Measurements from ENCODE around the gene BHLHE23.

BHLHE23 gene

GRCh38 chr20:62975812-62976508, 30.8 kb downstream of the BHLHE23 start:
- no peak for DNase-seq (ENCODE audit: low read depth, low spot score)
- in situ Hi-C loops (cut with HindIII; ENCODE audit: low sequenced_read_pairs), result no loop called here
- no peak for TF ChIP-seq CTCF (IDR thresholded peaks at IDR 0.05; ENCODE audit: low read depth, low read length)
- no peak overlapping the region for H3K4me3 ChIP-seq (ENCODE audit: low read depth, low read length)

GRCh38 chr20:62975251-62975760, 31.5 kb downstream of the BHLHE23 start:
- in situ Hi-C loops (cut with HindIII; ENCODE audit: low sequenced_read_pairs), result no loop called here
- no peak for TF ChIP-seq CTCF (IDR thresholded peaks at IDR 0.05; ENCODE audit: low read depth, low read length)
- no peak overlapping the region for H3K4me3 ChIP-seq (ENCODE audit: low read depth, low read length)
- no peak for DNase-seq (ENCODE audit: low read depth, low spot score)

- H3K4me3 ChIP-seq (ENCODE audit: low read depth, low read length), result no peak overlapping the region
These were observed 33.7 kb downstream of the BHLHE23 start for GRCh38 chr20:62972845-62973745.

GRCh38 chr20:62971950-62972844, 34.6 kb downstream of the BHLHE23 start:
- H3K4me3 ChIP-seq (ENCODE audit: low read depth, low read length), result no peak overlapping the region

More at GRCh38 chr20:62972845-62973745, 33.7 kb downstream of the BHLHE23 start:
- in situ Hi-C loops (cut with HindIII; ENCODE audit: low sequenced_read_pairs), result no loop called here
- no peak for DNase-seq (ENCODE audit: low read depth, low spot score)
- no peak for TF ChIP-seq CTCF (IDR thresholded peaks at IDR 0.05; ENCODE audit: low read depth, low read length)

GRCh38 chr20:62971211-62971949, 35.4 kb downstream of the BHLHE23 start:
- TF ChIP-seq CTCF (IDR thresholded peaks at IDR 0.05; ENCODE audit: low read depth, low read length), result no peak
- no peak for DNase-seq (ENCODE audit: low read depth, low spot score)
- in situ Hi-C loops (cut with HindIII; ENCODE audit: low sequenced_read_pairs), result no loop called here
- H3K4me3 ChIP-seq (ENCODE audit: low read depth, low read length), result no peak overlapping the region

More at GRCh38 chr20:62971950-62972844, 34.6 kb downstream of the BHLHE23 start:
- in situ Hi-C loops (cut with HindIII; ENCODE audit: low sequenced_read_pairs), result no loop called here
- TF ChIP-seq CTCF (IDR thresholded peaks at IDR 0.05; ENCODE audit: low read depth, low read length), result peak; percentile 93
- peak; percentile 70 for DNase-seq (ENCODE audit: low read depth, low spot score)

All from astrocyte of the spinal cord (primary cell).